ENCODE results near the gene CDH23. TPM values are rescaled to one million over a fixed set of nuclear protein-coding genes. Genes with fewer than 3 reads are reported as not detected.

CDH23 gene
- total RNA-seq, 1 experiment from 2014 or later = 0.02 TPM

GRCh38 chr10:71769279-71769823 is 372.6 kb downstream of the CDH23 start:
- Mint-ChIP-seq H3K4me3 (ENCODE audit: unreplicated experiment) (peak overlapping the region; percentile 33), H3K9me3 (ENCODE audit: unreplicated experiment) (no peaks in the 10 kb centered on the region), H3K4me1 (ENCODE audit: insufficient read depth, unreplicated experiment) (peaks cover 48% of the 10 kb centered on the region), H3K36me3 (ENCODE audit: insufficient read depth, unreplicated experiment) (no peaks in the 10 kb centered on the region), H3K27ac (ENCODE audit: low read depth, unreplicated experiment) (no peak overlapping the region), H3K27me3 (ENCODE audit: insufficient read depth, unreplicated experiment) (no peaks in the 10 kb centered on the region)
- BruUV-seq (replicated peaks) = no TSS peak
- ChIA-PET POLR2A (interaction anchor here (0.6 kb wide), 1 partner anchor 661 kb away, joined by 3 read pairs; no protein-coding TSS in a partner anchor), CTCF (no interaction called here)
- TF ChIP-seq CTCF (IDR thresholded peaks at IDR 0.05; ENCODE audit: unreplicated experiment) = no peak
- intact Hi-C loops (cut with micrococcal nuclease) = loop anchor here (5.0 kb wide), 1 partner anchor 42 kb away; no protein-coding TSS in a partner anchor
- DNase-seq (ENCODE audit: unreplicated experiment) = no peak

- POLR2A ChIA-PET = no interaction called here
- no peaks in the 10 kb centered on the region for H3K9me3 Mint-ChIP-seq (ENCODE audit: unreplicated experiment)
- no peaks in the 10 kb centered on the region for H3K27me3 Mint-ChIP-seq (ENCODE audit: insufficient read depth, unreplicated experiment)
- peak; percentile 67 for DNase-seq (ENCODE audit: unreplicated experiment)
- no peak overlapping the region for H3K27ac Mint-ChIP-seq (ENCODE audit: low read depth, unreplicated experiment)
- H3K36me3 Mint-ChIP-seq (ENCODE audit: insufficient read depth, unreplicated experiment) = no peaks in the 10 kb centered on the region
- no peak overlapping the region for H3K4me3 Mint-ChIP-seq (ENCODE audit: unreplicated experiment)
- BruUV-seq (replicated peaks) = no TSS peak
- intact Hi-C loops (cut with micrococcal nuclease) = loop anchor here (5.0 kb wide), 1 partner anchor 58 kb away; no protein-coding TSS in a partner anchor
- TF ChIP-seq CTCF (IDR thresholded peaks at IDR 0.05; ENCODE audit: unreplicated experiment) = no peak
- CTCF ChIA-PET = interaction anchor here (0.5 kb wide), 1 partner anchor 474 kb away, joined by 3 read pairs; no protein-coding TSS in a partner anchor
- peaks cover 43% of the 10 kb centered on the region for H3K4me1 Mint-ChIP-seq (ENCODE audit: insufficient read depth, unreplicated experiment)
These were observed 373.5 kb downstream of the CDH23 start for GRCh38 chr10:71770255-71770654.

- no peak for TF ChIP-seq CTCF (IDR thresholded peaks at IDR 0.05; ENCODE audit: unreplicated experiment)
- Mint-ChIP-seq H3K36me3 (ENCODE audit: insufficient read depth, unreplicated experiment) (no peaks in the 10 kb centered on the region), H3K4me3 (ENCODE audit: unreplicated experiment) (no peak overlapping the region), H3K27ac (ENCODE audit: low read depth, unreplicated experiment) (no peak overlapping the region), H3K4me1 (ENCODE audit: insufficient read depth, unreplicated experiment) (peaks cover 38% of the 10 kb centered on the region), H3K9me3 (ENCODE audit: unreplicated experiment) (no peaks in the 10 kb centered on the region), H3K27me3 (ENCODE audit: insufficient read depth, unreplicated experiment) (no peaks in the 10 kb centered on the region)
- intact Hi-C loops (cut with micrococcal nuclease) = loop anchor here (5.0 kb wide), 1 partner anchor 58 kb away; no protein-coding TSS in a partner anchor
- ChIA-PET CTCF (no interaction called here), POLR2A (no interaction called here)
- no TSS peak for BruUV-seq (replicated peaks)
- DNase-seq (ENCODE audit: unreplicated experiment) = no peak
These were observed 374.1 kb downstream of the CDH23 start for GRCh38 chr10:71770789-71771188.

GRCh38 chr10:71771204-71771603 is 374.5 kb downstream of the CDH23 start:
- ChIA-PET POLR2A (no interaction called here), CTCF (no interaction called here)
- intact Hi-C loops (cut with micrococcal nuclease) = loop anchor here (5.0 kb wide), 1 partner anchor 59 kb away; no protein-coding TSS in a partner anchor
- no TSS peak for BruUV-seq (replicated peaks)
- TF ChIP-seq CTCF (IDR thresholded peaks at IDR 0.05; ENCODE audit: unreplicated experiment) = no peak
- DNase-seq (ENCODE audit: unreplicated experiment) = no peak
- Mint-ChIP-seq H3K4me3 (ENCODE audit: unreplicated experiment) (no peak overlapping the region), H3K4me1 (ENCODE audit: insufficient read depth, unreplicated experiment) (peaks cover 34% of the 10 kb centered on the region), H3K9me3 (ENCODE audit: unreplicated experiment) (no peaks in the 10 kb centered on the region), H3K36me3 (ENCODE audit: insufficient read depth, unreplicated experiment) (no peaks in the 10 kb centered on the region), H3K27ac (ENCODE audit: low read depth, unreplicated experiment) (no peak overlapping the region), H3K27me3 (ENCODE audit: insufficient read depth, unreplicated experiment) (no peaks in the 10 kb centered on the region)
